ENCODE data around the gene ZNF467.

GRCh38 chr7:149775176-149775556 lies 1.8 kb upstream of the ZNF467 start:
- TF ChIP-seq CTCF (IDR thresholded peaks at IDR 0.05) (no peak), POLR2A (IDR thresholded peaks at IDR 0.05) (no peak)

Data from body of pancreas (tissue), 4 donors.